DND-41 (cell line): ENCODE measurements around the gene AGAP1.

Source experiments
- ATAC-seq: fragments of 200-7000 bp; cut with Tn5 transposase; 3 replicates; pipeline ENCODE4 v1.9.1; 2021; ENCODE audit warnings: low read depth; ENCODE audit not compliant: insufficient read depth
- DNase-seq: peaks from one replicate; pipeline ENCODE4 v3.0.0-alpha.2; 2020
- H2AFZ ChIP-seq: 2 replicates; pipeline ENCODE4 v1.6.0; 2012; ENCODE audit warnings: low read depth, low read length
- H3K27ac ChIP-seq: 2 replicates; pipeline ENCODE4 v1.5.1; 2012; ENCODE audit warnings: low read length, inconsistent platforms
- H3K27me3 ChIP-seq: fragments of 200-600 bp; sonication (generic); 2 replicates; pipeline ENCODE4 v1.6.0; 2012; ENCODE audit warnings: low read length, mild to moderate bottlenecking, inconsistent platforms; ENCODE audit not compliant: insufficient read depth, poor library complexity
- H3K36me3 ChIP-seq: 2 replicates; pipeline ENCODE4 v1.5.1; 2012; ENCODE audit warnings: low read length, inconsistent platforms; ENCODE audit not compliant: insufficient read depth
- H3K4me1 ChIP-seq: 2 replicates; pipeline ENCODE4 v1.5.1; 2012; ENCODE audit warnings: mild to moderate bottlenecking, low read length; ENCODE audit not compliant: insufficient read depth
- H3K4me2 ChIP-seq: 2 replicates; pipeline ENCODE4 v1.6.0; 2012; ENCODE audit warnings: mild to moderate bottlenecking, moderate library complexity, low read length, inconsistent platforms; ENCODE audit not compliant: insufficient read depth
- H3K4me3 ChIP-seq, 2 experiments: fragments of 200-600 bp in 1 of 2; shearing (Covaris generic) in 1 of 2; 2 replicates each; pipeline ENCODE4 v1.5.1; 2012 to 2016; ENCODE audit warnings: inconsistent platforms in 2 of 2, low read length in 2 of 2, mild to moderate bottlenecking in 2 of 2, low read depth in 1 of 2, moderate library complexity in 1 of 2
- H3K79me2 ChIP-seq: 2 replicates; pipeline ENCODE4 v1.6.0; 2012; ENCODE audit warnings: low read length, inconsistent platforms; ENCODE audit not compliant: insufficient read depth
- H3K9ac ChIP-seq: 2 replicates; pipeline ENCODE4 v1.6.0; 2012; ENCODE audit warnings: low read depth, mild to moderate bottlenecking, inconsistent platforms, low read length, moderate library complexity
- H3K9me3 ChIP-seq: 2 replicates; pipeline ENCODE4 v1.5.1; 2012; ENCODE audit warnings: low read length, moderate library complexity, mild to moderate bottlenecking, inconsistent platforms; ENCODE audit not compliant: insufficient read depth, severe bottlenecking
- H4K20me1 ChIP-seq: 2 replicates; pipeline ENCODE4 v1.6.0; 2012; ENCODE audit warnings: low read length; ENCODE audit not compliant: insufficient read depth
- CTCF ChIP-seq: IDR thresholded peaks from 2 replicates; pipeline ENCODE4 v1.5.1; 2012; ENCODE audit warnings: borderline replicate concordance, low read length, moderate library complexity, mild to moderate bottlenecking; ENCODE audit not compliant: poor library complexity, severe bottlenecking; ENCODE audit errors: extremely low read depth
- EZH2 ChIP-seq: IDR thresholded peaks from 3 replicates; pipeline ENCODE4 v1.6.1; 2012; ENCODE audit warnings: borderline replicate concordance, low read depth, mild to moderate bottlenecking, moderate library complexity, low read length, inconsistent platforms; ENCODE audit not compliant: severe bottlenecking

AGAP1 gene

DNA sequence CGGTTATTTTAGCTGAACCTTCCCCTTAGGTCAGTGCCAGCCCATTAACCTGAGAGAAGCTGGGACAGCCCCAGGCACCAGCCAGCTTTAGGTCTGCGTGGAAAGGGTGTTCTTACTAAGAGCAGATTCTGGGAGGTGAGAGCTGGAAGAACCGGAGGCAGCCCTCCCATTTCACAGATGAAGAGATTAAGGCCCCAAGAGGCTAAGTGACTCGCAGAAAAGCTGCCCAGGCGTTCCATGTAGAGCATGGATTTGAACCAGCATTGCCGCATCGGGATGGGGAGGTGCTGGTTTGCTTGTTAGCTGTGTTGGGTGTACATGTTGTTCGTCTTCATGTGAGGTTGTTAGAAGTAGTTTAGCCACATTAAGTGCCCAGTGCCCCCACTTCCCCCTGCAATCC lies 203.2 kb downstream of the AGAP1 start:
- Histone ChIP-seq H3K4me2 (no peak overlapping the region), H3K27ac (no peak overlapping the region), H3K9ac (no peak overlapping the region), H3K4me3 (no peak overlapping the region), H3K36me3 (no peaks in the 10 kb centered on the region), H3K79me2 (peaks cover 11% of the 10 kb centered on the region), H3K9me3 (no peaks in the 10 kb centered on the region), H2AFZ (no peak overlapping the region), H4K20me1 (peaks cover 35% of the 10 kb centered on the region), H3K4me1 (no peaks in the 10 kb centered on the region), H3K27me3 (no peaks in the 10 kb centered on the region)
- no peak for ATAC-seq
- TF ChIP-seq CTCF (no peak), EZH2 (no peak)
- DNase-seq = no peak

GRCh38 chr2:235698028-235698427 lies 204.2 kb downstream of the AGAP1 start:
- Histone ChIP-seq H3K36me3 (no peaks in the 10 kb centered on the region), H3K79me2 (peaks cover 6% of the 10 kb centered on the region; the same call in 1 of the 2 replicates), H3K4me1 (no peaks in the 10 kb centered on the region), H3K9me3 (no peaks in the 10 kb centered on the region), H4K20me1 (peaks cover 32% of the 10 kb centered on the region; the same call in 1 of the 2 replicates), H2AFZ (no peak overlapping the region), H3K4me2 (no peak overlapping the region), H3K4me3 (no peak overlapping the region), H3K9ac (no peak overlapping the region), H3K27ac (no peak overlapping the region), H3K27me3 (no peaks in the 10 kb centered on the region)
- TF ChIP-seq CTCF = no peak
- no peak for TF ChIP-seq EZH2
- DNase-seq (no peak), ATAC-seq (no peak)

- H3K27me3 ChIP-seq = no peaks in the 10 kb centered on the region
- H3K27ac ChIP-seq = no peak overlapping the region
- peaks cover 4% of the 10 kb centered on the region; the same call in 1 of the 2 replicates for H3K79me2 ChIP-seq
- H3K9me3 ChIP-seq = no peaks in the 10 kb centered on the region
- no peak overlapping the region for H3K9ac ChIP-seq
- no peaks in the 10 kb centered on the region for H3K36me3 ChIP-seq
- ATAC-seq (no peak), DNase-seq (no peak)
- no peaks in the 10 kb centered on the region for H3K4me1 ChIP-seq
- no peak overlapping the region for H2AFZ ChIP-seq
- peaks cover 32% of the 10 kb centered on the region; the same call in 1 of the 2 replicates for H4K20me1 ChIP-seq
- H3K4me3 ChIP-seq = no peak overlapping the region
- TF ChIP-seq CTCF = no peak
- TF ChIP-seq EZH2 = no peak
- H3K4me2 ChIP-seq = no peak overlapping the region
Observed at GRCh38 chr2:235698491-235698890, 204.6 kb downstream of the AGAP1 start.

GRCh38 chr2:235699576-235699975 lies 205.7 kb downstream of the AGAP1 start:
- DNase-seq (no peak), ATAC-seq (no peak)
- Histone ChIP-seq H2AFZ (no peak overlapping the region), H3K27ac (no peak overlapping the region), H3K4me2 (no peak overlapping the region), H3K79me2 (peaks cover 4% of the 10 kb centered on the region; the same call in 1 of the 2 replicates), H3K9ac (no peak overlapping the region), H4K20me1 (peaks cover 36% of the 10 kb centered on the region; the same call in 1 of the 2 replicates), H3K27me3 (no peaks in the 10 kb centered on the region), H3K36me3 (no peaks in the 10 kb centered on the region), H3K9me3 (no peaks in the 10 kb centered on the region), H3K4me3 (no peak overlapping the region), H3K4me1 (no peaks in the 10 kb centered on the region)
- TF ChIP-seq EZH2 (no peak), CTCF (no peak)
